Activated CD8-positive, alpha-beta memory T cell treated with anti-CD3 and anti-CD28 coated beads, Interleukin-2, amount 50 U/mL, for 4 hours (primary cell): ENCODE results near the gene APOBEC3G.
"Not testable (repeated sequence)": the region's sequence is repeated elsewhere in the genome, so short reads cannot be mapped to it uniquely, and the experiment has no call there.

Source experiments
- DNase-seq: peaks from one replicate; pipeline ENCODE4 v3.0.0-alpha.2; 2020

APOBEC3G gene

GRCh38 chr22:39077026-39077840 lies at the start of gene APOBEC3G:
Gene APOBEC3G (plus strand): TSS chr22:39077275. CDS start chr22:39077362, 87 bp downstream.
- DNase-seq = peak; percentile 59

GRCh38 chr22:39027717-39028116 lies 49.4 kb upstream of the APOBEC3G start:
- DNase-seq = no peak

- DNase-seq = no peak
These were observed 48.8 kb upstream of the APOBEC3G start for GRCh38 chr22:39028281-39028680.

GRCh38 chr22:39029227-39029626 lies 47.8 kb upstream of the APOBEC3G start:
- no peak for DNase-seq

- no peak for DNase-seq
These were observed 46.4 kb upstream of the APOBEC3G start for GRCh38 chr22:39030705-39031104.

- DNase-seq = not testable (repeated sequence)
These were observed 45.4 kb upstream of the APOBEC3G start for GRCh38 chr22:39031434-39032295.

- not testable (repeated sequence) for DNase-seq
These were observed 40.0 kb upstream of the APOBEC3G start for GRCh38 chr22:39037071-39037470.

GRCh38 chr22:39039306-39040126 lies 37.6 kb upstream of the APOBEC3G start:
- no peak for DNase-seq

- DNase-seq = not testable (repeated sequence)
These were observed 36.9 kb upstream of the APOBEC3G start for GRCh38 chr22:39040155-39040537.

GRCh38 chr22:39040538-39041296 lies 36.4 kb upstream of the APOBEC3G start, which contains the start of gene APOBEC3F:
Gene APOBEC3F (plus strand): TSS chr22:39040864. CDS start chr22:39040961, 97 bp downstream.
- peak; percentile 76 for DNase-seq

GRCh38 chr22:39041908-39042307 lies 35.2 kb upstream of the APOBEC3G start:
- DNase-seq = no peak

- DNase-seq = not testable (repeated sequence)
These were observed 34.0 kb upstream of the APOBEC3G start for GRCh38 chr22:39043063-39043462.

- DNase-seq = not testable (repeated sequence)
These were observed 31.9 kb upstream of the APOBEC3G start for GRCh38 chr22:39045136-39045535.

- not testable (repeated sequence) for DNase-seq
These were observed 27.6 kb upstream of the APOBEC3G start for GRCh38 chr22:39049486-39049885.

- not testable (repeated sequence) for DNase-seq
These were observed 25.1 kb upstream of the APOBEC3G start for GRCh38 chr22:39051844-39052495.

GRCh38 chr22:39055658-39056057 lies 21.4 kb upstream of the APOBEC3G start:
- no peak for DNase-seq

GRCh38 chr22:39061290-39061689 lies 15.8 kb upstream of the APOBEC3G start:
- DNase-seq = not testable (repeated sequence)

- not testable (repeated sequence) for DNase-seq
These were observed 15.1 kb upstream of the APOBEC3G start for GRCh38 chr22:39061951-39062350.

- DNase-seq = not testable (repeated sequence)
These were observed 13.2 kb upstream of the APOBEC3G start for GRCh38 chr22:39063904-39064303.

GRCh38 chr22:39066442-39067276 lies 10.4 kb upstream of the APOBEC3G start:
- not testable (repeated sequence) for DNase-seq
